Fibroblast of lung (primary cell): ENCODE data around the gene CDKL5.

Source experiments
- CTCF ChIP-seq, 2 donors: IDR thresholded peaks in 1 of 2; conservative IDR thresholded peaks in 1 of 2; 1 replicate in 1 of 2; 2 replicates in 1 of 2; pipeline ENCODE4 v1.5.1; 2011 to 2012; ENCODE audit warnings: low read length in 2 of 2, control low read depth in 1 of 2, inconsistent platforms in 1 of 2, low read depth in 1 of 2, mild to moderate bottlenecking in 1 of 2
- EZH2 ChIP-seq: IDR thresholded peaks from 2 replicates; pipeline ENCODE4 v1.5.1; 2012; ENCODE audit warnings: low read length, control low read depth, mild to moderate bottlenecking; ENCODE audit errors: missing control alignments

- TF ChIP-seq CTCF (conservative IDR thresholded peaks at IDR 0.05 in 1 of 2, IDR thresholded peaks at IDR 0.05 in 1 of 2; ENCODE audit: low read depth in 1 of 2, low read length in 2 of 2) = no peak
- no peak for TF ChIP-seq EZH2
Measured at GRCh38 chrX:18619288-18619687, 193.9 kb downstream of the CDKL5 start.
